Tibial nerve (tissue), 4 donors: ENCODE data around the gene PKP4. TPM values are rescaled to one million over a fixed set of nuclear protein-coding genes. Genes with fewer than 3 reads are reported as not detected.

Source experiments
- DNase-seq, 2 donors: peaks; one replicate each; pipeline ENCODE4 v3.0.0-alpha.2; 2019; ENCODE audit warnings: low spot score in 2 of 2
- H3K27ac ChIP-seq, 4 donors: fragments of 200-600 bp; sonication (generic) in 3 of 4; one replicate each; pipeline ENCODE4 v1.5.1; 2017 to 2019; ENCODE audit warnings: mild to moderate bottlenecking in 1 of 4
- H3K27me3 ChIP-seq, 2 donors: fragments of 200-600 bp; sonication (generic) in 1 of 2; one replicate each; pipeline versions ENCODE4 v1.5.1 to v1.6.0; 2017 to 2019
- H3K36me3 ChIP-seq, 3 donors: fragments of 200-600 bp; sonication (generic); one replicate each; pipeline ENCODE4 v1.5.1; 2018 to 2019
- H3K4me1 ChIP-seq, 4 donors: fragments of 200-600 bp; sonication (generic) in 3 of 4; one replicate each; pipeline ENCODE4 v1.5.1; 2017 to 2019
- H3K4me3 ChIP-seq, 4 donors: fragments of 200-600 bp; sonication (generic) in 3 of 4; one replicate each; pipeline ENCODE4 v1.5.1; 2017 to 2019; ENCODE audit warnings: mild to moderate bottlenecking in 1 of 4, moderate library complexity in 1 of 4
- H3K9me3 ChIP-seq, 4 donors: fragments of 200-600 bp; sonication (generic) in 3 of 4; one replicate each; pipeline ENCODE4 v1.5.1; 2017 to 2019
- CTCF ChIP-seq, 5 experiments: fragments of 200-600 bp in 3 of 5; fragments of 450-650 bp in 2 of 5; sonication (generic) in 3 of 5; IDR thresholded peaks; one replicate each; pipeline ENCODE4 v1.5.1; 2016 to 2019; ENCODE audit warnings: antibody characterized with exemption in 5 of 5, mild to moderate bottlenecking in 3 of 5, moderate library complexity in 2 of 5
- EP300 ChIP-seq, 2 donors: sonication (generic); formaldehyde crosslinking; IDR thresholded peaks; one replicate each; pipeline ENCODE4 v1.6.1; 2017; ENCODE audit warnings: antibody characterized with exemption in 2 of 2, mild to moderate bottlenecking in 1 of 2
- POLR2A ChIP-seq, 2 donors: fragments of 450-650 bp; IDR thresholded peaks; one replicate each; pipeline ENCODE4 v1.6.1; 2017; ENCODE audit warnings: antibody characterized with exemption in 2 of 2, mild to moderate bottlenecking in 2 of 2, moderate library complexity in 2 of 2
- WGBS, 2 donors: methylation state at CpG; one replicate each; pipeline ENCODE4 v1.1.5; 2018; 5-methylcytosine and 5-hydroxymethylcytosine counted together
- total RNA-seq, 4 donors: library from RNA; depleted of rRNA; stranded (reverse); fragments of >200 nt; gene quantifications; one replicate each; pipeline ENCODE4 v1.1.0, GENCODE V29; 2016

The PKP4 gene
- total RNA-seq, 4 donors from 2014 or later, result 57.8 to 100 (median 92.0) TPM

GRCh38 chr2:158685646-158686045 is 228.9 kb downstream of the PKP4 start:
- no peak overlapping the region for H3K27ac ChIP-seq
- H3K36me3 ChIP-seq, result peaks cover 0 to 16% (median 0%) of the 10 kb centered on the region in 3 donors
- H3K4me3 ChIP-seq, result no peak overlapping the region
- H3K27me3 ChIP-seq, result no peaks in the 10 kb centered on the region
- no peaks in the 10 kb centered on the region for H3K9me3 ChIP-seq
- peaks cover 0 to 16% (median 0%) of the 10 kb centered on the region in 4 donors for H3K4me1 ChIP-seq
- TF ChIP-seq CTCF (IDR thresholded peaks at IDR 0.05) (no peak), POLR2A (IDR thresholded peaks at IDR 0.05) (no peak)
- DNase-seq, result no peak
- 59 to 80% methylated on average over 3 of the region's 3 CpGs for WGBS, 2 donors

GRCh38 chr2:158686210-158686691 is 229.5 kb downstream of the PKP4 start:
- Histone ChIP-seq H3K27me3 (no peaks in the 10 kb centered on the region), H3K4me3 (no peak overlapping the region), H3K27ac (peak overlapping the region in 1 of 4 donors; percentile 49), H3K4me1 (peaks cover 0 to 16% (median 0%) of the 10 kb centered on the region in 4 donors), H3K36me3 (peaks cover 0 to 10% (median 0%) of the 10 kb centered on the region in 3 donors), H3K9me3 (no peaks in the 10 kb centered on the region)
- DNase-seq, result no peak
- no peak for TF ChIP-seq POLR2A (IDR thresholded peaks at IDR 0.05)
- no peak for TF ChIP-seq CTCF (IDR thresholded peaks at IDR 0.05)
- peak in 1 of 2 donors; percentile 48 for TF ChIP-seq EP300 (IDR thresholded peaks at IDR 0.05)
- WGBS, 2 donors, result 30 to 31% methylated on average over 11 of the region's 11 CpGs

GRCh38 chr2:158687315-158687714 is 230.6 kb downstream of the PKP4 start:
- TF ChIP-seq POLR2A (IDR thresholded peaks at IDR 0.05), result no peak
- no peak for TF ChIP-seq EP300 (IDR thresholded peaks at IDR 0.05)
- no peak for TF ChIP-seq CTCF (IDR thresholded peaks at IDR 0.05)
- H3K9me3 ChIP-seq, result no peaks in the 10 kb centered on the region
- no peak overlapping the region for H3K27ac ChIP-seq
- DNase-seq, result no peak
- 85 to 86% methylated on average over 3 of the region's 3 CpGs for WGBS, 2 donors
- peaks cover 0 to 2% (median 0%) of the 10 kb centered on the region in 3 donors for H3K36me3 ChIP-seq
- no peak overlapping the region for H3K4me3 ChIP-seq
- H3K4me1 ChIP-seq, result peaks cover 0 to 16% (median 0%) of the 10 kb centered on the region in 4 donors
- H3K27me3 ChIP-seq, result no peaks in the 10 kb centered on the region

- no peak for TF ChIP-seq POLR2A (IDR thresholded peaks at IDR 0.05)
- no peak for TF ChIP-seq EP300 (IDR thresholded peaks at IDR 0.05)
- TF ChIP-seq CTCF (IDR thresholded peaks at IDR 0.05), result no peak
- Histone ChIP-seq H3K4me3 (no peak overlapping the region), H3K4me1 (peaks cover 0 to 16% (median 0%) of the 10 kb centered on the region in 4 donors), H3K27me3 (no peaks in the 10 kb centered on the region), H3K36me3 (no peaks in the 10 kb centered on the region), H3K27ac (no peak overlapping the region), H3K9me3 (no peaks in the 10 kb centered on the region)
- no peak for DNase-seq
- 74 to 83% methylated on average over 4 of the region's 4 CpGs for WGBS, 2 donors
These were observed 232.0 kb downstream of the PKP4 start for GRCh38 chr2:158688721-158689120.

GRCh38 chr2:158689391-158689790 is 232.6 kb downstream of the PKP4 start:
- H3K4me3 ChIP-seq, result no peak overlapping the region
- H3K9me3 ChIP-seq, result no peaks in the 10 kb centered on the region
- peaks cover 0 to 16% (median 0%) of the 10 kb centered on the region in 4 donors for H3K4me1 ChIP-seq
- no peaks in the 10 kb centered on the region for H3K27me3 ChIP-seq
- no peak for DNase-seq
- WGBS, 2 donors, result 81% methylated on average over 5 of the region's 5 CpGs
- no peak overlapping the region for H3K27ac ChIP-seq
- H3K36me3 ChIP-seq, result no peaks in the 10 kb centered on the region
- TF ChIP-seq CTCF (IDR thresholded peaks at IDR 0.05) (no peak), EP300 (IDR thresholded peaks at IDR 0.05) (no peak), POLR2A (IDR thresholded peaks at IDR 0.05) (no peak)
